Endothelial cell of umbilical vein (primary cell): ENCODE results near the gene ENAH. TPM values are rescaled to one million over a fixed set of nuclear protein-coding genes. Genes with fewer than 3 reads are reported as not detected.

ENCODE experiments used
- BruUV-seq: library from RNA; stranded (reverse); fragments of 400-500 nt; replicated peaks from 2 replicates; lab custom pipeline; 2021; lab: Mats Ljungman, UMichigan
- CTCF ChIA-PET: fragments of 300-600, 350-600 bp; sonication (Branson Sonifier 250); formaldehyde crosslinking; loops from one replicate; lab custom pipeline; 2021; ENCODE audit warnings: antibody characterized with exemption, inconsistent platforms; lab: Charles Lee
- POLR2A ChIA-PET: fragments of 300-600, 350-600 bp; sonication (Branson Sonifier 250); formaldehyde crosslinking; loops from one replicate; lab custom pipeline; 2021; ENCODE audit warnings: antibody characterized with exemption, inconsistent platforms; lab: Charles Lee
- DNase-seq: peaks from one replicate; pipeline ENCODE4 v3.0.0-alpha.2; 2011; ENCODE audit warnings: low read depth, low spot score
- FAIRE-seq: peaks from 2 replicates; lab custom pipeline; 2011; peaks lifted over from hg19 to GRCh38; lab: Jason Lieb, UNC
- H2AFZ ChIP-seq: 2 replicates; pipeline ENCODE4 v1.6.0; 2012; ENCODE audit warnings: low read depth, low read length, control low read depth, inconsistent platforms
- H3K27ac ChIP-seq: 2 replicates; pipeline ENCODE4 v1.5.1; 2011; ENCODE audit warnings: low read depth, mild to moderate bottlenecking, control low read depth, low read length, moderate library complexity; ENCODE audit not compliant: insufficient read depth
- H3K27me3 ChIP-seq, 2 experiments: 2 replicates each; pipeline versions ENCODE4 v1.6.0 to v1.6.1; 2011; ENCODE audit warnings: low read length in 2 of 2, mixed read lengths in 1 of 2; ENCODE audit not compliant: control insufficient read depth in 2 of 2, insufficient read depth in 2 of 2
- H3K36me3 ChIP-seq, 2 experiments: 2 replicates in 1 of 2; 3 replicates in 1 of 2; pipeline ENCODE4 v1.5.1; 2011; ENCODE audit warnings: low read length in 2 of 2, mild to moderate bottlenecking in 1 of 2, moderate library complexity in 1 of 2; ENCODE audit not compliant: control insufficient read depth in 2 of 2, insufficient read depth in 2 of 2; ENCODE audit errors: extremely low read depth in 1 of 2
- H3K4me1 ChIP-seq: 3 replicates; pipeline ENCODE4 v1.5.1; 2011; ENCODE audit warnings: mild to moderate bottlenecking, low read length; ENCODE audit not compliant: control insufficient read depth, insufficient read depth; ENCODE audit errors: extremely low read depth
- H3K4me2 ChIP-seq: 2 replicates; pipeline ENCODE4 v1.6.1; 2011; ENCODE audit warnings: low read length, control low read depth, mixed read lengths; ENCODE audit not compliant: insufficient read depth
- H3K4me3 ChIP-seq, 3 experiments: fragments of 200-600 bp in 1 of 3; sonication (generic), shearing (Covaris generic) in 1 of 3; replicated peaks in 1 of 3; 2 replicates each; pipeline ENCODE4 v1.5.1; 2011 to 2016; ENCODE audit warnings: control low read depth in 3 of 3, low read length in 3 of 3, mild to moderate bottlenecking in 2 of 3, inconsistent platforms in 1 of 3, low read depth in 1 of 3, moderate library complexity in 1 of 3; ENCODE audit not compliant: insufficient read depth in 1 of 3
- H3K79me2 ChIP-seq: 2 replicates; pipeline ENCODE4 v1.6.0; 2012; ENCODE audit warnings: low read length, inconsistent platforms; ENCODE audit not compliant: control insufficient read depth, insufficient read depth
- H3K9ac ChIP-seq: replicated peaks from 2 replicates; pipeline ENCODE3; 2011; ENCODE audit warnings: low read length, control low read depth; ENCODE audit not compliant: insufficient read depth; ENCODE audit errors: extremely low read depth
- H3K9me1 ChIP-seq: replicated peaks from 3 replicates; pipeline ENCODE4 v1.6.0; 2011; ENCODE audit warnings: mild to moderate bottlenecking, low read length; ENCODE audit not compliant: control insufficient read depth, insufficient read depth; ENCODE audit errors: extremely low read depth
- H3K9me3 ChIP-seq: replicated peaks from 2 replicates; pipeline ENCODE4 v1.5.1; 2012; ENCODE audit warnings: low read length, inconsistent platforms; ENCODE audit not compliant: control insufficient read depth, insufficient read depth
- H4K20me1 ChIP-seq: replicated peaks from 2 replicates; pipeline ENCODE3; 2011; ENCODE audit warnings: mild to moderate bottlenecking, low read length; ENCODE audit not compliant: control insufficient read depth, insufficient read depth; ENCODE audit errors: extremely low read depth
- CTCF ChIP-seq, 2 donors: IDR thresholded peaks; 1 replicate in 1 of 2; 2 replicates in 1 of 2; pipeline ENCODE4 v1.5.1; 2011; ENCODE audit warnings: low read length in 2 of 2, mild to moderate bottlenecking in 2 of 2, moderate library complexity in 2 of 2, control low read depth in 1 of 2, inconsistent platforms in 1 of 2, low read depth in 1 of 2; ENCODE audit not compliant: insufficient read depth in 1 of 2; ENCODE audit errors: extremely low read depth in 1 of 2
- FOS ChIP-seq: IDR thresholded peaks from 2 replicates; pipeline ENCODE4 v1.6.1; 2011; ENCODE audit warnings: mild to moderate bottlenecking, low read length, moderate library complexity, borderline replicate concordance; ENCODE audit not compliant: insufficient read depth
- GATA2 ChIP-seq: IDR thresholded peaks from 2 replicates; pipeline ENCODE4 v1.7.0; 2011; ENCODE audit warnings: low read depth, mild to moderate bottlenecking, moderate library complexity, mixed read lengths, low read length; ENCODE audit not compliant: insufficient read length, insufficient read depth
- JUN ChIP-seq: IDR thresholded peaks from 2 replicates; pipeline ENCODE4 v1.6.1; 2011; ENCODE audit warnings: borderline replicate concordance, low read depth; ENCODE audit not compliant: insufficient read length, insufficient read depth
- MYC ChIP-seq: IDR thresholded peaks from one replicate; pipeline ENCODE4 v1.6.1; 2011; ENCODE audit warnings: mild to moderate bottlenecking, low read depth, low read length
- POLR2A ChIP-seq: IDR thresholded peaks from 2 replicates; pipeline ENCODE4 v1.6.1; 2012; ENCODE audit warnings: low read depth, mild to moderate bottlenecking, control low read depth, low read length
- dilution Hi-C: fragments of 300-500 bp; cut with MboI; formaldehyde crosslinking; loops from one replicate; pipeline ENCODE4 v1.15.0; 2019; ENCODE audit warnings: low sequenced_read_pairs; ENCODE audit not compliant: extremely low pct_ligation_motif_present
- intact Hi-C: fragments of 100-400 bp; cut with micrococcal nuclease; formaldehyde crosslinking; loops from one replicate; pipeline ENCODE4 v1.10.0; 2022
- polyA plus RNA-seq, 4 experiments: library from polyadenylated mRNA; depleted of rRNA in 3 of 4; stranded (reverse) in 3 of 4; unstranded in 1 of 4; fragments of >200 nt; gene quantifications; 2 replicates each; pipeline versions ENCODE4 v1.2.1 to v1.2.3, GENCODE V29; 2011 to 2012; ENCODE audit warnings: missing spikeins in 1 of 4
- total RNA-seq: library from RNA; stranded (reverse); gene quantifications from 2 replicates; pipeline ENCODE4 v1.2.3, GENCODE V29; 2021

ENAH gene
- total and polyA plus RNA-seq, 2 donors (not counting 3 experiments of a cell fraction or from before 2014, with no cell fraction given): 19.9 to 95.6 TPM

- Histone ChIP-seq H3K4me1 (peaks cover 2% of the 10 kb centered on the region), H3K9ac (no peak overlapping the region), H4K20me1 (no peaks in the 10 kb centered on the region), H3K27me3 (no peaks in the 10 kb centered on the region), H3K4me2 (no peak overlapping the region), H3K27ac (no peak overlapping the region), H2AFZ (no peak overlapping the region), H3K4me3 (no peak overlapping the region), H3K9me1 (no peaks in the 10 kb centered on the region), H3K9me3 (no peaks in the 10 kb centered on the region), H3K79me2 (no peaks in the 10 kb centered on the region), H3K36me3 (peaks cover 3 to 10% of the 10 kb centered on the region in 2 experiments)
- intact Hi-C loops: no loop called here
- no peak for TF ChIP-seq FOS
- TF ChIP-seq JUN: no peak
- no peak for TF ChIP-seq POLR2A
- no peak for TF ChIP-seq CTCF (IDR thresholded peaks at IDR 0.05; ENCODE audit: extremely low read depth in 1 of 2, insufficient read depth in 1 of 2, low read depth in 1 of 2, low read length in 2 of 2)
- TF ChIP-seq GATA2: no peak
- no peak for TF ChIP-seq MYC
- dilution Hi-C loops: no loop called here
- BruUV-seq: no TSS peak
- ChIA-PET CTCF (interaction anchor here (0.9 to 3.1 kb wide), 4 partner anchors 10 to 274 kb away, joined by 4 to 12 read pairs (median 7); no protein-coding TSS in a partner anchor), POLR2A (no interaction called here)
- FAIRE-seq: no peak
- DNase-seq: no peak
Observed at GRCh38 chr1:225498549-225499136, 154.3 kb downstream of the ENAH start.
